A673 (cell line): ENCODE data around the gene VTI1A. TPM values are rescaled to one million over a fixed set of nuclear protein-coding genes. Genes with fewer than 3 reads are reported as not detected.

Experiments
- BruUV-seq: library from RNA; stranded (reverse); fragments of 400-500 nt; replicated peaks from 2 replicates; lab custom pipeline; 2021; lab: Mats Ljungman, UMichigan
- CTCF ChIA-PET: fragments of 300-600 bp; sonication (Branson Sonifier 250); formaldehyde crosslinking; loops from one replicate; lab custom pipeline; 2022; ENCODE audit warnings: antibody characterized with exemption; lab: Charles Lee
- POLR2A ChIA-PET: fragments of 300-600 bp; sonication (Branson Sonifier 250); formaldehyde crosslinking; loops from one replicate; lab custom pipeline; 2022; ENCODE audit warnings: antibody characterized with exemption; ENCODE audit not compliant: low non-redundant PET; lab: Charles Lee
- DNase-seq: peaks from one replicate; pipeline ENCODE4 v3.0.0-alpha.2; 2015; ENCODE audit warnings: low spot score
- H3K27ac ChIP-seq: fragments of 200-600 bp; sonication (generic); 2 replicates; pipeline ENCODE4 v1.5.1; 2016; ENCODE audit warnings: mixed run types, low read depth, mild to moderate bottlenecking, mixed read lengths, antibody characterized with exemption, low read length; ENCODE audit not compliant: poor library complexity, severe bottlenecking
- H3K27me3 ChIP-seq: fragments of 200-600 bp; sonication (generic); replicated peaks from 2 replicates; pipeline ENCODE4 v1.6.1; 2017; ENCODE audit warnings: mixed run types, low read depth, mild to moderate bottlenecking, mixed read lengths, antibody characterized with exemption, low read length; ENCODE audit not compliant: insufficient read depth, poor library complexity
- H3K36me3 ChIP-seq: fragments of 200-600 bp; sonication (generic); 2 replicates; pipeline ENCODE4 v1.6.1; 2016; ENCODE audit warnings: mixed run types, mild to moderate bottlenecking, mixed read lengths, antibody characterized with exemption, low read length; ENCODE audit not compliant: insufficient read depth, poor library complexity, severe bottlenecking
- H3K4me1 ChIP-seq: fragments of 200-600 bp; sonication (generic); 2 replicates; pipeline ENCODE4 v1.6.1; 2017; ENCODE audit warnings: mixed run types, mild to moderate bottlenecking, mixed read lengths, antibody characterized with exemption, low read length; ENCODE audit not compliant: insufficient read depth, poor library complexity, severe bottlenecking
- H3K4me3 ChIP-seq: fragments of 200-600 bp; sonication (generic); 2 replicates; pipeline ENCODE4 v1.5.1; 2016; ENCODE audit warnings: low read depth, mixed run types, mild to moderate bottlenecking, mixed read lengths, low read length; ENCODE audit not compliant: poor library complexity, severe bottlenecking
- H3K9me3 ChIP-seq: fragments of 200-600 bp; sonication (generic); 2 replicates; pipeline ENCODE4 v1.6.1; 2016; ENCODE audit warnings: mixed run types, low read depth, mild to moderate bottlenecking, mixed read lengths, antibody characterized with exemption, low read length; ENCODE audit not compliant: poor library complexity, severe bottlenecking
- EZH2 ChIP-seq: fragments of 200-600 bp; sonication (generic); IDR thresholded peaks from 2 replicates; pipeline ENCODE4 v1.6.1; 2017; ENCODE audit warnings: borderline replicate concordance, low read depth, mild to moderate bottlenecking, mixed read lengths, antibody characterized with exemption, low read length; ENCODE audit not compliant: poor library complexity, severe bottlenecking
- intact Hi-C: fragments of 100-400 bp; cut with micrococcal nuclease; formaldehyde crosslinking; loops from one replicate; pipeline ENCODE4 v1.10.0; 2022; ENCODE audit not compliant: unreplicated experiment
- total RNA-seq: library from RNA; stranded (reverse); gene quantifications from 2 replicates; pipeline ENCODE4 v1.2.3, GENCODE V29; 2021
- TF ChIP-seq, protein P1 (sequence below): fragments of 300-800, 200-600 bp; sonication (generic); conservative IDR thresholded peaks from 2 replicates; pipeline ENCODE4 v1.5.1; 2017; ENCODE audit warnings: low read depth, mild to moderate bottlenecking, antibody characterized with exemption, low read length, moderate library complexity, mixed read lengths

Gene VTI1A
- total RNA-seq, 1 experiment from 2014 or later = 38.7 TPM

DNA sequence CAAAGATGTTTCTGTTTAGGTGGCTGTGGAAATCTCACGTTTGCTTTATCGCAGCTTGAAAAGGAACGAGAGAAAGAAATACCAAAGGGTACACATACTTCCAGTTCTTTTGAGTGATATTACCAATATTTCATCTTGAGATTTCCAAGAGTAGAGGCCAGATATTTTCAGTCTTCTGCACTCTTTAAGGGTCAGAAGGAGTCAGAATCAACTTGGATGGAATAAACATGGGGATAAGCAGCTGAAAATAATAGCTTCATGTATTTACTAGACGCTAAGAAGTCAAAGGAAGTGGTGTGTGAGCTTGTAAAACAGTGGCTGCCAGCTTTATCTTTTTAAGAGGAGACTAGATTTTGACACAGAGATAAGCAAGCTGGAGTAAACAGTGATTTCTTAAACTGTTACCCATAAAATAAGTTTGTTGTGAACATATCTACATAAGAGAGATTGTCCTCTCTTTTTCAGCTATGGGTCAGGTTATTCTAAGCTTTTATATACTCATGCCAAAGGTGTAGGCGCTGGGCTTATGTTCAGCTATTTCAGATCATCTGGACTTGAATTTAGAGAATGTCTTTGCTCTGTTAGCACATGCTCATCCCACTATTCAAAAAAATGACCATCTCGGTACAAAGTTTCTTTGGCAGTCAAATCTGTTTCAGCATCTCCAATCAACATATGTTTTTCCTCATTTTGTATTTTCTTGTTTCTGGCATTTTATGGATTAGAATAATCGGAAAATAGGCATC lies 332.2 kb downstream of the VTI1A start:
- intact Hi-C loops = no loop called here
- peaks cover 11% of the 10 kb centered on the region for H3K4me1 ChIP-seq
- BruUV-seq = no TSS peak
- POLR2A ChIA-PET = no interaction called here
- H3K27me3 ChIP-seq = no peaks in the 10 kb centered on the region
- no peaks in the 10 kb centered on the region for H3K9me3 ChIP-seq
- CTCF ChIA-PET = no interaction called here
- TF ChIP-seq, protein P1, sequence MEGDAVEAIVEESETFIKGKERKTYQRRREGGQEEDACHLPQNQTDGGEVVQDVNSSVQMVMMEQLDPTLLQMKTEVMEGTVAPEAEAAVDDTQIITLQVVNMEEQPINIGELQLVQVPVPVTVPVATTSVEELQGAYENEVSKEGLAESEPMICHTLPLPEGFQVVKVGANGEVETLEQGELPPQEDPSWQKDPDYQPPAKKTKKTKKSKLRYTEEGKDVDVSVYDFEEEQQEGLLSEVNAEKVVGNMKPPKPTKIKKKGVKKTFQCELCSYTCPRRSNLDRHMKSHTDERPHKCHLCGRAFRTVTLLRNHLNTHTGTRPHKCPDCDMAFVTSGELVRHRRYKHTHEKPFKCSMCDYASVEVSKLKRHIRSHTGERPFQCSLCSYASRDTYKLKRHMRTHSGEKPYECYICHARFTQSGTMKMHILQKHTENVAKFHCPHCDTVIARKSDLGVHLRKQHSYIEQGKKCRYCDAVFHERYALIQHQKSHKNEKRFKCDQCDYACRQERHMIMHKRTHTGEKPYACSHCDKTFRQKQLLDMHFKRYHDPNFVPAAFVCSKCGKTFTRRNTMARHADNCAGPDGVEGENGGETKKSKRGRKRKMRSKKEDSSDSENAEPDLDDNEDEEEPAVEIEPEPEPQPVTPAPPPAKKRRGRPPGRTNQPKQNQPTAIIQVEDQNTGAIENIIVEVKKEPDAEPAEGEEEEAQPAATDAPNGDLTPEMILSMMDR = no peak
- TF ChIP-seq EZH2 = no peak
- H3K27ac ChIP-seq = no peak overlapping the region
- no peak overlapping the region for H3K4me3 ChIP-seq
- no peak for DNase-seq
- no peaks in the 10 kb centered on the region for H3K36me3 ChIP-seq

DNA sequence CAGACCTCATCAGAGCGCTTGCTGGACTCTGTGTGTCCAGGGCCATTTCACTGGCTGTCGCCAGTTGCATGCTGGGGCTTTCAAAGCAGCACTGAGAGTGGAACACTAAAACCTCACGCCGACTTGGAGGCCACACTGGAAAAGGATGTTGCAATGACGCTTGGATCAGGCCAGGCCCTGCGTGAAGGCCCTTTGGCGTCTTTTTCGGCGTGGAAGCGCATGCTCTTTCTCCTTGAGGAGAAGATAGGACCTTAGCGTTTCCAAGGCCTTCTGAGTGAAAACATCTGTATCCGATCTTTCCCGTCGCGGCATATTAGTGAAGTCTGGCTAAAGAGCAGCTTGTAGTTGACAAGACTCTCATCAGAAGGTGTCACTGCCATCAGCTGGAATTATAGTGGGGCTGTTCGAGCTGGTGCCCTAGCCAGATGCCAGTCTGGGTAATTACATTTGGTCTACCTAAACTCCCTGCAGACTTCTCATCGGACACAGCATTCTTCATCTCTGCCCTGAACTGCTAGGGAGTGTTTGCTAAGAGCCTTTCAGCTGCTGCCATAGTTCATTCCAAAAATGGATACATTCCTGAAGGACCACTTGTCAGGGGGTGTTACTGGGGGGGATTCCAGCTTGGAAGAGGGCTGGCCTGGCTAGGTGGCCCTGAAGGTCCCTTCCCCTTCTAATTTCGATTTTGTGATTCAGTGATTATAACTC lies 335.3 kb downstream of the VTI1A start:
- TF ChIP-seq, protein P1 = no peak
- no peak for TF ChIP-seq EZH2
- no peaks in the 10 kb centered on the region for H3K27me3 ChIP-seq
- intact Hi-C loops = no loop called here
- H3K27ac ChIP-seq = no peak overlapping the region
- H3K9me3 ChIP-seq = no peaks in the 10 kb centered on the region
- no peak for DNase-seq
- BruUV-seq = no TSS peak
- ChIA-PET POLR2A (no interaction called here), CTCF (no interaction called here)
- no peaks in the 10 kb centered on the region for H3K36me3 ChIP-seq
- no peak overlapping the region for H3K4me3 ChIP-seq
- H3K4me1 ChIP-seq = no peaks in the 10 kb centered on the region

DNA sequence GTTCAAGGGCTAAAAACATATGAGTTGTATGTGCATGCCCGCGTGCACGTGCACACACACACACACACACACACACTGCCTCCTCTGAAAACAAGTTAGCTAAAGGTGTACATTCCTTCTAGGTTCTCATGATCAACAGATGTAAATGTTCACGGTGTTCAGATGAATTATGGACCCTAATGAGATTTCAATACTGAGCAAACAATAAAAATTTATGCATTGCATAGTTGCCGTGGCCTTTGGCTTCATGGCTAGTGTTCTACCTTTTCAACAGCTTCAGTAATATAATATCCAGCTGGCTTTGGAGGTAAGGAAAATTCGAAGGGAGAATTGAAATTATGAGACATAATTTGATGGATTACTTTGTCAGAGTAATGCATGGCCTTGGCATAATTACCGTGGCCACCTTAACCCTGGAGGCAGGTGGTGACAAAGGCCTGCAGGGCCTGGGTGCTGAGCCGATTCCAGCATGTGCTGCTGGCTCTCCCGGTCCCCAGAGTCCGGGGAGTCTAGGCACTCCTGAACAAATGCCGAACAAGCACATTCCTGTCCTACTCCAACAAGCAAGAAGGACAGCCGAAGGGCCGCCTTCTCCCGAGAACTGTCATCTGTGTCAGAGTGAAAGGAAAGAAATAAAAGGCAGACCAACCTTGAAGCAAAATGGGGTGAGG lies 336.5 kb downstream of the VTI1A start:
- H3K27me3 ChIP-seq = no peaks in the 10 kb centered on the region
- DNase-seq = no peak
- no peak overlapping the region for H3K4me3 ChIP-seq
- BruUV-seq = no TSS peak
- ChIA-PET POLR2A (no interaction called here), CTCF (no interaction called here)
- H3K36me3 ChIP-seq = no peaks in the 10 kb centered on the region
- H3K27ac ChIP-seq = no peak overlapping the region
- intact Hi-C loops = no loop called here
- no peaks in the 10 kb centered on the region for H3K4me1 ChIP-seq
- H3K9me3 ChIP-seq = no peaks in the 10 kb centered on the region
- TF ChIP-seq, protein P1 = no peak
- no peak for TF ChIP-seq EZH2
